ES-I3 (cell line): ENCODE results near the gene ILDR2.

Source experiments
- H3K36me3 ChIP-seq: 2 replicates; pipeline ENCODE4 v1.6.1; 2013; ENCODE audit warnings: mild to moderate bottlenecking, low read length, control low read depth, moderate library complexity; ENCODE audit not compliant: insufficient read depth
- H3K4me1 ChIP-seq: 2 replicates; pipeline ENCODE4 v1.6.1; 2013; ENCODE audit warnings: mild to moderate bottlenecking, control low read depth, low read length; ENCODE audit not compliant: insufficient read depth
- H3K9ac ChIP-seq: 2 replicates; pipeline ENCODE4 v1.6.1; 2013; ENCODE audit warnings: low read depth, mild to moderate bottlenecking, low read length, moderate library complexity
- H3K9me3 ChIP-seq: 2 replicates; pipeline ENCODE4 v1.6.1; 2013; ENCODE audit warnings: mild to moderate bottlenecking, low read length, moderate library complexity; ENCODE audit not compliant: control insufficient read depth, insufficient read depth

Gene ILDR2

GRCh38 chr1:166924823-166925541 is 50.4 kb downstream of the ILDR2 start:
- Histone ChIP-seq H3K9ac (no peak overlapping the region), H3K36me3 (no peaks in the 10 kb centered on the region), H3K4me1 (no peaks in the 10 kb centered on the region), H3K9me3 (no peaks in the 10 kb centered on the region)

DNA sequence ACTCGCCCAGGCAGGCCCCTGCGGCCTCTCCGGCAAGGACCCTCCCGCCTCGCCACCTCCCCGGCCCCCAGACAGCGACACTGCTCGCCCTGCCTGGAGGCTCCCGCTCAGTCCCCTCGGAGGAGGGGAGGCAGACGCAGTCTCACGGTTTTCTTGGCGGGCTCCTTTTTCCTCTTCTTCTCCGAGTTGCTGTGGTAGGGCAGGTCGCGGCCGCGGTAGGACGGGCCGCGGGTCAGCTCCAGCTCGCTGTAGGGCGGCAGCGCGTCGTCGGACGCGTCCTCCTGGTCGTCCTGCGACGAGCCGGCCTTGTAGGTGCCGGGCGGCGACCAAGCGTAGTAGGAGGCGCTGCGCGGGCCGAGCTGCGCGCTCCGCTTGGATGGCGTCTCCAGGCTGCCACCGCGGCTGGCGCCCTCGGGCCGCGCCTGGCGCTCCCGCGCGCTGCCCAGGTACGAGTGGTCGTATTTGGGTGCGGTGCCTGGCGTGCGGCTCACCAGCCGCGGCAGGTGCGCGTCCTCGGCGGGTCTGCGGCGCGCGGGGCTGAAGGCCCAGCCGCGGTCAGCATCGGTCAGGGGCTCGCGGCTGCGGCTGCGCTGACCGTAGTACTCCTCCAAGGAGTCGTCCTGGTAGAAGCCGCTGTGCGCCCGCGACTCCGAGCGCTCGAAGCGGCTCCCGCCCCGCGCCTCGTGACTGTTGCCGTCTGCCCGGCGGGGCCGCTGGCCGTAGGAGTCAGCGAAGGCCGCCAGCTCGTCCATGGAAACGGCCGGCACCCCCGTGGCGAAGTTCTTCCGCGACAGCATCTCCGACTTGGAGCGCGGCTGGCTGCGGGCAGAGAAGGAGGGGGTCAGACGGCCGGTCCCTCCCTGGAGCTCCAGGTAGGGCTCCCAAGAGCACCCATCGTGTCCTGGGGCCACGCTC is 54.5 kb downstream of the ILDR2 start:
- Histone ChIP-seq H3K4me1 (peaks cover 16% of the 10 kb centered on the region; the same call in 1 of the 2 replicates), H3K9ac (peak overlapping the region; percentile 38), H3K36me3 (no peaks in the 10 kb centered on the region), H3K9me3 (no peaks in the 10 kb centered on the region)

DNA sequence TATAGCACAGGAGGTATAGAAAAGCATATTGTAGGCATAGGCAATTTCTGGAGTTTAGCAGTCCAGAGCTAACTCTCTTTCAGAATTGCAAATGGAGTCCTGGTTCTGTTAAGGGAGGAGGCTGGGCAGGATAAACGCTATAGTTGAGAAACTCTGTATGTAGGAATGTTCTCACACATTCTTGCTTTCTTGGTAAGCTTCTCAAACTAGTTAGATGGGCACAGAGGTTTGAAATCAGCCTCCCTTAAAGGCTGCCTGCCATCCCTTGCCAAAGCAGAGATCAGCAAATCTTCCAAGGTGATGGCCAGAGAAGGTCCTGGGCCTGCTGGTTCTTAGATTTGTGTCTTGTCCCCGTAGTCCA is 56.4 kb downstream of the ILDR2 start:
- Histone ChIP-seq H3K36me3 (no peaks in the 10 kb centered on the region), H3K4me1 (peaks cover 16% of the 10 kb centered on the region; the same call in 1 of the 2 replicates), H3K9ac (no peak overlapping the region), H3K9me3 (no peaks in the 10 kb centered on the region)

DNA sequence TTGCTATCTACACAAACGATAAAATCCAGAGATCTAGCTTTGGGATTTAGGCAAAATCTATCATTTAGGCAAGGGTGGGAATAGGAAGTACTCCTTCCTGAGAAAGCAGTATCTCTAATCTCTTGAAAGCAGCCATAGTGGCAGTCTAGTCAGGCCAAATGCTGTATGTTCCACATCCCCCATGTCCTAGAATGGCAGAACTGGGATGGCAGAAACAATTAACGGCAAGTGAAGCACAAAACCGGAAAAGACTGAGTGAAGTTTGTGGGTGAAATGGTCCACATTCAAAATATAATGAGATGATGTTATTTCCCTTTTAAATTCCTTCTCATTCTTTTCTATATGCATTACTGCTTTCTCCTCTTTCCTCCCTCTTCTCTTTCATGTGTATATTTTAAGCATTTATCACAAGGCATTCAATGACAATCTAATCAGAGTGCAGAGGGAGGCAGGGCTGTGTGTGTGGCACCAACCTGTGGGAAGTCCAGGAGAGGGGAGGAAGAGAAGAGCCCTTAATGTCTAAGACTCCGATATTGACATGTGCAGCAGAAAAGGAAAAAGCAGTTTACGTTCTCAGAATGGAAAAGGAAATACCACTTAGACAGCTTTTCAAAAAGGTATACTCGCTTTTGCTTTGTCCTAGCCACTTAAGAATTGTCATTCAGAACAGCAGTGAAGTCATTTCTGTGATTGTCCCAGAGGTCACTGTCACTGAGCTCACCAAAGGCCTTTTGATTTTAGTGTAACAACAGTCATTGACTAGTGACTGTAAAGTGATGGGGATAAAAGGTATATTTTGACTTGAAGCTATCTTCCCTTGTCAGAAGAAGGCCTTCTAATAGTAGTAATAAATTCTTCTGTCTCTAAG is 57.0 kb downstream of the ILDR2 start:
- Histone ChIP-seq H3K36me3 (no peaks in the 10 kb centered on the region), H3K9ac (no peak overlapping the region), H3K9me3 (no peaks in the 10 kb centered on the region), H3K4me1 (peaks cover 16% of the 10 kb centered on the region; the same call in 1 of the 2 replicates)

DNA sequence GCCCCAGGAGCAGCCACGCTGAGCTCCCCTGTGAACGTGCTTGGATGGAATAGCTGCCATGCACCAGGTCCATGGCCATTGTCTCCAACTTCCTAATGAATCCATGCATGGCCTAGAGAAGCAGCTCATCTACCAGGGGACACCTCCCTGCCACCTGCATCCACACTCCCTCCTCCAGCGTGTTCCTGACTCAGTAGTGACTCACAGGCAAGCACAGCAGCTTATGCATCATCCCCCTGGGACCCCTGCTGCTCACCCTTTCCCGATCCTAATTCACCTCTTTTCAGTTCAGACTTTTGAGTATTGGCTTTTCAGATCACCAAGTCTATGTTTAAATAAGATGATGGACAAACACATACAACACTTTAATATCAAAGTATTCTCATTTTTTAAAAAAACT is 59.4 kb downstream of the ILDR2 start:
- peaks cover 16% of the 10 kb centered on the region; the same call in 1 of the 2 replicates for H3K4me1 ChIP-seq
- H3K9ac ChIP-seq, result no peak overlapping the region
- H3K9me3 ChIP-seq, result peaks cover 10% of the 10 kb centered on the region
- no peaks in the 10 kb centered on the region for H3K36me3 ChIP-seq

DNA sequence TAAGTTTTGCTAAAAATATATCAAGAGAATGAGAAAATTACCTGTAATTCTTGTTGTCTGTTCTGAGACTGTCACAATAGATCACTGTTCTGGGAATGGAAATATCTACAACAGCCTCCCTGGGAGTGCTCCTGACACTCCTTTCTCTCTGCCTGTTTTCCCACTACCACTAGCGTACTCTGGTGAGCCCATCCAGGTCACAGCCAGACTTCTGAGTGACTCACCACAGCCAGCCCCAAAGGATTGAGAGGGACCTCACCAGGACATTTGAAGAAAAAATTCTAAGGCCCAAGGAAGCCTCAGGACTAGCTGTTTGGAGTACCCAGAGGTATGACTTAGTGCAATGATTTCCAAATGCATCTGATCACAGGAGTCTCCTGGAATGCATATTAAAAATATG is 60.3 kb downstream of the ILDR2 start:
- no peak overlapping the region for H3K9ac ChIP-seq
- H3K36me3 ChIP-seq, result no peaks in the 10 kb centered on the region
- peaks cover 12% of the 10 kb centered on the region for H3K9me3 ChIP-seq
- H3K4me1 ChIP-seq, result peaks cover 16% of the 10 kb centered on the region; the same call in 1 of the 2 replicates

DNA sequence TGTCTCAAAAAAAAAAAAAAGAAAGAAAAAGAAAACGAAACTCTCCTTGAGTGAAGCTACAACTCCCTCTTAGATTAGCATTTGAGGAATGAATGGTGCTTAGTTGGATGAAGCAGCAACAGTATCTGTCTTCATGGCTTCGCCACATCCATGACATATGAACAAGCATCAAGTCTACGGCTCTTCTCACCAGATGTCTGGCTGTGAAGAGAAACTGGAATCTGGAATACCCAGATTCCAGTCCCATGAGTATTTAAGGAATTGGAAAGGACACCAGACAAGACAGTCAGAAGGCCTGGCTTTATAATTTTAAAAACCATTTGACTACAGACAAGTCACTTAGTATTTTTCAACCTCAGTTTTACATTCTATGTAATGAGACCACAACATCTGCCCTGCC is 61.2 kb downstream of the ILDR2 start:
- Histone ChIP-seq H3K4me1 (peaks cover 12% of the 10 kb centered on the region; the same call in 1 of the 2 replicates), H3K9me3 (peaks cover 12% of the 10 kb centered on the region), H3K36me3 (no peaks in the 10 kb centered on the region), H3K9ac (no peak overlapping the region)

- Histone ChIP-seq H3K4me1 (no peaks in the 10 kb centered on the region), H3K9ac (no peak overlapping the region), H3K9me3 (peaks cover 12% of the 10 kb centered on the region), H3K36me3 (no peaks in the 10 kb centered on the region)
Measured at GRCh38 chr1:166911624-166912023, 63.7 kb downstream of the ILDR2 start.

- no peaks in the 10 kb centered on the region for H3K4me1 ChIP-seq
- H3K9ac ChIP-seq, result no peak overlapping the region
- H3K36me3 ChIP-seq, result no peaks in the 10 kb centered on the region
- peaks cover 12% of the 10 kb centered on the region for H3K9me3 ChIP-seq
Measured at GRCh38 chr1:166910396-166910994, 64.8 kb downstream of the ILDR2 start.

DNA sequence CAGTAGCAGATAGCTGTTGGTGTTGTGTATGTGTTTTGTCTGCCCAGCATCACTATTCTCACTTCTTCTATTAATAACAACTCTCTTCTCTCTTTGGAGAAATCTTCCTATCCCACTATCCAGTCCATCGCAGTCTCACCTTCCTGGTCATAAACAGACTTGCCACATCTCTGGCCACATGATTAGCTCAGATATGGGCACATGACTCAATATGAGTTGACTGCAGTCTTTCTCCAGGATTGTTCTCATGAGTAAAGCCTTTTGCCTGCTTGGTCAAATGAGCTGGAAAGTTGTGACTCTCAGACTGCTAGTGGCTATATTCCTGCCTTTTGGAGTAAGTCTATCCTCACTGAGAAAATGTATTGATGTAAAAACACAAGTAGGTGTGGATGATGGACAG is 66.4 kb downstream of the ILDR2 start:
- peaks cover 12% of the 10 kb centered on the region for H3K9me3 ChIP-seq
- H3K36me3 ChIP-seq, result no peaks in the 10 kb centered on the region
- no peaks in the 10 kb centered on the region for H3K4me1 ChIP-seq
- H3K9ac ChIP-seq, result no peak overlapping the region

- no peaks in the 10 kb centered on the region for H3K36me3 ChIP-seq
- no peaks in the 10 kb centered on the region for H3K4me1 ChIP-seq
- H3K9ac ChIP-seq, result no peak overlapping the region
- peaks cover 12% of the 10 kb centered on the region for H3K9me3 ChIP-seq
Measured at GRCh38 chr1:166907763-166908162, 67.6 kb downstream of the ILDR2 start.

- H3K36me3 ChIP-seq, result no peaks in the 10 kb centered on the region
- H3K4me1 ChIP-seq, result no peaks in the 10 kb centered on the region
Measured at GRCh38 chr1:166907051-166907450, 68.3 kb downstream of the ILDR2 start.

DNA sequence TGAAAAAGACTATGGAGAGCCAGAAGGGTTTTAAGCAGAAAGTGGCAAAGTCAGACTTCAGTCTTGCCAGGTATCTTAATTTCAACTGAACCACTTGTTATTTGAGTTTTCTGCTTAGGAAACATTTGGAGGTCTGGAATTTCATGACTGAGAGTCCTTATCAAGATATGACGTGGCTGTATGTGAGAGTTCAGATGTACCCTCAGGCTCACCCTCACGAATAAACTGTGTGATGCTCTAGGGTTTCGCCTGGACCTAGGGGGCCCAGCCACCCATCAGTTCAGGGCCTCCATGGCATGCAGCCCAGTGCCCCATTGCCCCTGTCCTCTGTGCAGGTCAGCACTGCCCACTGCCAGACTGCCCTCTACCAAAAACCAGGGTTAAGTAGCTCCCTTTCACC is 68.7 kb downstream of the ILDR2 start:
- H3K4me1 ChIP-seq, result no peaks in the 10 kb centered on the region
- no peak overlapping the region for H3K9ac ChIP-seq
- no peaks in the 10 kb centered on the region for H3K36me3 ChIP-seq
- peaks cover 7% of the 10 kb centered on the region; the same call in 1 of the 2 replicates for H3K9me3 ChIP-seq

More at GRCh38 chr1:166907051-166907450, 68.3 kb downstream of the ILDR2 start:
- Histone ChIP-seq H3K9me3 (peaks cover 7% of the 10 kb centered on the region; the same call in 1 of the 2 replicates), H3K9ac (no peak overlapping the region)

DNA sequence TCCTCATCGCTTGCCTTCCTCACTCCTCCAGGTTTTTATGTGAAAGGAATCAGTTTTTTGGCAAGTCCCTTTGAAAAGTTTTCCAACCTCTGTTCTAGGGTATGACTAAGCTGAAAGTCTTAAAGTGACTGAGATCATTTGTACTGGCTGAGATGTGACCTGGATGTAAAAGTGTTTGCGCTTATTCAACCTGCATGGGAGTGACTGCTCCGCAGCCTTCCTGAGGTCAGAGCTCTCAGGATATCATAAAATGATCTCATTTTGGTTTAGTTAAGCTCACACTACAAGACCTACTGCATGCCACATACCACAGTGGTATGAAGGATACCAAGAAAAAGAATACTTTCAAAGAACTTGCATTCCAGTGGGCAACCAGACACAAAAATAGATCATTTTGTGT is 69.4 kb downstream of the ILDR2 start:
- H3K36me3 ChIP-seq, result no peaks in the 10 kb centered on the region
- no peak overlapping the region for H3K9ac ChIP-seq
- H3K9me3 ChIP-seq, result peaks cover 2% of the 10 kb centered on the region; the same call in 1 of the 2 replicates
- no peaks in the 10 kb centered on the region; the same call in 1 of the 2 replicates for H3K4me1 ChIP-seq
